ENCODE results near the gene ANKRD33.

ANKRD33 gene

GRCh38 chr12:51871918-51872688 is 15.8 kb upstream of the ANKRD33 start:
- no peak for TF ChIP-seq CTCF (IDR thresholded peaks at IDR 0.05; ENCODE audit: extremely low read depth, missing control alignments)
- no peak for DNase-seq (ENCODE audit: low spot score)

- no peak for DNase-seq (ENCODE audit: low spot score)
These were observed 15.3 kb upstream of the ANKRD33 start for GRCh38 chr12:51872689-51872981.

GRCh38 chr12:51873251-51873994 is 14.5 kb upstream of the ANKRD33 start:
- DNase-seq (ENCODE audit: low spot score), result no peak
- no peak for TF ChIP-seq CTCF (IDR thresholded peaks at IDR 0.05; ENCODE audit: extremely low read depth, missing control alignments)

More at GRCh38 chr12:51872689-51872981, 15.3 kb upstream of the ANKRD33 start:
- TF ChIP-seq CTCF (IDR thresholded peaks at IDR 0.05; ENCODE audit: extremely low read depth, missing control alignments), result no peak

- DNase-seq (ENCODE audit: low spot score), result no peak
- TF ChIP-seq CTCF (IDR thresholded peaks at IDR 0.05; ENCODE audit: extremely low read depth, missing control alignments), result no peak
These were observed 13.9 kb upstream of the ANKRD33 start for GRCh38 chr12:51874000-51874399.

- TF ChIP-seq CTCF (IDR thresholded peaks at IDR 0.05; ENCODE audit: extremely low read depth, missing control alignments), result no peak
- DNase-seq (ENCODE audit: low spot score), result no peak
These were observed 13.4 kb upstream of the ANKRD33 start for GRCh38 chr12:51874486-51874885.

- no peak for DNase-seq (ENCODE audit: low spot score)
- no peak for TF ChIP-seq CTCF (IDR thresholded peaks at IDR 0.05; ENCODE audit: extremely low read depth, missing control alignments)
These were observed 8.8 kb upstream of the ANKRD33 start for GRCh38 chr12:51879102-51879501.

- no peak for DNase-seq (ENCODE audit: low spot score)
- TF ChIP-seq CTCF (IDR thresholded peaks at IDR 0.05; ENCODE audit: extremely low read depth, missing control alignments), result no peak
These were observed 4.6 kb upstream of the ANKRD33 start for GRCh38 chr12:51883295-51883694.

Data from GM20000 (cell line).